GM23338 (cell line): Measurements from ENCODE around the gene KDM6A. TPM values are rescaled to one million over a fixed set of nuclear protein-coding genes. Genes with fewer than 3 reads are reported as not detected.

Source experiments
- ATAC-seq: fragments of 200-7000 bp; cut with Tn5 transposase; 3 replicates; pipeline ENCODE4 v1.9.1; 2020
- DNase-seq: peaks from one replicate; pipeline ENCODE4 v3.0.0-alpha.2; 2015; ENCODE audit warnings: low spot score
- H2AFZ ChIP-seq: fragments of 200-600 bp; sonication (generic); 2 replicates; pipeline ENCODE4 v1.8.0; 2016; ENCODE audit warnings: antibody characterized with exemption, mild to moderate bottlenecking, moderate library complexity
- H3F3A ChIP-seq: fragments of 200-600 bp; sonication (generic); replicated peaks from 2 replicates; pipeline ENCODE4 v1.8.0; 2017; ENCODE audit warnings: antibody characterized with exemption, mixed run types, low read depth
- H3K27ac ChIP-seq: fragments of 200-600 bp; sonication (generic); 2 replicates; pipeline ENCODE4 v1.6.1; 2016; ENCODE audit warnings: low read depth
- H3K27me3 ChIP-seq: fragments of 200-600 bp; sonication (generic); 2 replicates; pipeline ENCODE4 v1.8.0; 2016; ENCODE audit warnings: mild to moderate bottlenecking, mixed run types, moderate library complexity; ENCODE audit not compliant: insufficient read depth
- H3K36me3 ChIP-seq: fragments of 200-600 bp; sonication (generic); 2 replicates; pipeline ENCODE4 v1.8.0; 2016; ENCODE audit warnings: mild to moderate bottlenecking; ENCODE audit not compliant: insufficient read depth
- H3K4me1 ChIP-seq: fragments of 200-600 bp; sonication (generic); 2 replicates; pipeline ENCODE4 v1.8.0; 2016; ENCODE audit warnings: mild to moderate bottlenecking, moderate library complexity; ENCODE audit not compliant: insufficient read depth
- H3K4me2 ChIP-seq: fragments of 200-600 bp; sonication (generic); 2 replicates; pipeline ENCODE4 v1.7.1; 2017; ENCODE audit warnings: mixed run types
- H3K4me3 ChIP-seq: fragments of 200-600 bp; sonication (generic); 2 replicates; pipeline ENCODE4 v1.6.1; 2016; ENCODE audit warnings: mixed run types
- H3K79me2 ChIP-seq: fragments of 200-600 bp; sonication (generic); replicated peaks from 2 replicates; pipeline ENCODE4 v1.8.0; 2017; ENCODE audit warnings: mild to moderate bottlenecking; ENCODE audit not compliant: insufficient read depth
- H3K9me2 ChIP-seq: fragments of 200-600 bp; sonication (generic); 2 replicates; pipeline ENCODE4 v1.8.0; 2017; ENCODE audit not compliant: insufficient read depth
- H4K20me1 ChIP-seq: fragments of 200-600 bp; sonication (generic); replicated peaks from 2 replicates; pipeline ENCODE4 v1.8.0; 2017; ENCODE audit warnings: mild to moderate bottlenecking; ENCODE audit not compliant: insufficient read depth
- H3K27ac Mint-ChIP-seq: 2 replicates; pipeline ENCODE4 v1.8.0; 2020; ENCODE audit warnings: inconsistent platforms, mild to moderate bottlenecking, moderate library complexity, mixed read lengths
- H3K27me3 Mint-ChIP-seq: 3 replicates; pipeline ENCODE4 v1.8.0; 2022; ENCODE audit warnings: low read depth, mild to moderate bottlenecking, moderate library complexity, mixed read lengths, inconsistent platforms; ENCODE audit not compliant: insufficient read depth, poor library complexity
- H3K36me3 Mint-ChIP-seq: 3 replicates; pipeline ENCODE4 v1.8.0; 2021; ENCODE audit warnings: low read depth, mild to moderate bottlenecking, inconsistent platforms, moderate library complexity, mixed read lengths
- H3K4me1 Mint-ChIP-seq: 3 replicates; pipeline ENCODE4 v1.8.0; 2020; ENCODE audit warnings: mild to moderate bottlenecking, inconsistent platforms, mixed read lengths
- H3K4me3 Mint-ChIP-seq: 3 replicates; pipeline ENCODE4 v1.8.0; 2021; ENCODE audit warnings: moderate library complexity, mild to moderate bottlenecking, inconsistent platforms, mixed read lengths
- H3K9me3 Mint-ChIP-seq: 3 replicates; pipeline ENCODE4 v1.8.0; 2020; ENCODE audit warnings: moderate library complexity, mild to moderate bottlenecking, inconsistent platforms, mixed read lengths
- CREB1 ChIP-seq: fragments of 250-450 bp; sonication (Bioruptor Pico); IDR thresholded peaks from 2 replicates; pipeline ENCODE4 v1.5.0; 2020; ENCODE audit warnings: low read depth, mild to moderate bottlenecking, moderate library complexity
- ETS1 ChIP-seq: IDR thresholded peaks from 2 replicates; pipeline ENCODE4 v1.6.1; 2016; ENCODE audit warnings: antibody characterized with exemption
- EZH2 ChIP-seq: fragments of 200-600 bp; sonication (generic); IDR thresholded peaks from one replicate; pipeline ENCODE4 v1.8.0; 2017; ENCODE audit warnings: antibody characterized with exemption, mild to moderate bottlenecking, low read depth; ENCODE audit not compliant: unreplicated experiment
- EZH2phosphoT487 ChIP-seq: fragments of 200-600 bp; sonication (generic); IDR thresholded peaks from one replicate; pipeline ENCODE4 v1.8.1; 2018; ENCODE audit warnings: antibody characterized with exemption; ENCODE audit not compliant: unreplicated experiment
- JUNB ChIP-seq: IDR thresholded peaks from one replicate; pipeline ENCODE4 v1.6.1; 2016; ENCODE audit warnings: antibody characterized with exemption; ENCODE audit not compliant: unreplicated experiment
- NANOG ChIP-seq: IDR thresholded peaks from 2 replicates; pipeline ENCODE4 v1.6.1; 2016; ENCODE audit warnings: antibody characterized with exemption, borderline replicate concordance
- POLR2AphosphoS5 ChIP-seq: IDR thresholded peaks from 2 replicates; pipeline ENCODE4 v1.6.1; 2016; ENCODE audit warnings: antibody characterized with exemption, low read depth
- REST ChIP-seq: IDR thresholded peaks from one replicate; pipeline ENCODE4 v1.6.1; 2018; ENCODE audit warnings: antibody characterized with exemption; ENCODE audit not compliant: unreplicated experiment
- STAT1 ChIP-seq: IDR thresholded peaks from one replicate; pipeline ENCODE4 v1.6.1; 2016; ENCODE audit warnings: antibody characterized with exemption; ENCODE audit not compliant: unreplicated experiment
- ZNF114 ChIP-seq: fragments of 250-450 bp; sonication (Bioruptor Pico); IDR thresholded peaks from 2 replicates; pipeline ENCODE4 v1.5.0; 2020; ENCODE audit warnings: mild to moderate bottlenecking, moderate library complexity
- ZNF331 ChIP-seq: fragments of 250-450 bp; sonication (Bioruptor Pico); IDR thresholded peaks from 2 replicates; pipeline ENCODE4 v1.5.0; 2020; ENCODE audit warnings: low read depth, mild to moderate bottlenecking, moderate library complexity
- polyA plus RNA-seq: library from polyadenylated mRNA; unstranded; fragments of >200 nt; fragmentation: Nextera tagmentation; extraction: Ambion mirVana; gene quantifications from 2 replicates; pipeline ENCODE4 v1.2.1, GENCODE V29; 2016
- total RNA-seq: library from RNA; depleted of rRNA; stranded (reverse); fragments of >200 nt; shearing (Covaris generic); gene quantifications from 2 replicates; pipeline ENCODE4 v1.2.3, GENCODE V29; 2014
- TF ChIP-seq, protein P1 (sequence below): fragments of 250-450 bp; sonication (Bioruptor Pico); IDR thresholded peaks from 2 replicates; pipeline ENCODE4 v1.5.0; 2020; ENCODE audit warnings: mild to moderate bottlenecking, moderate library complexity

KDM6A gene
- total and polyA plus RNA-seq, 2 experiments from 2014 or later: 22.8 to 102 TPM

- Histone ChIP-seq H3K27ac (no peak overlapping the region), H3K4me1 (no peaks in the 10 kb centered on the region), H3F3A (no peaks in the 10 kb centered on the region), H4K20me1 (no peaks in the 10 kb centered on the region; the same call in none of the 2 replicates), H3K36me3 (no peaks in the 10 kb centered on the region), H3K4me2 (no peak overlapping the region), H3K4me3 (no peak overlapping the region), H3K9me2 (no peaks in the 10 kb centered on the region), H2AFZ (no peak overlapping the region), H3K79me2 (peaks cover 100% of the 10 kb centered on the region), H3K27me3 (no peaks in the 10 kb centered on the region)
- Mint-ChIP-seq H3K27me3 (peaks cover 1% of the 10 kb centered on the region), H3K4me1 (peaks cover 5% of the 10 kb centered on the region; the same call in 2 of the 3 replicates), H3K36me3 (0 out of 3 replicates have a peak, but pooled peaks cover 3% of the 10 kb centered on the region), H3K9me3 (no peaks in the 10 kb centered on the region), H3K27ac (no peak overlapping the region), H3K4me3 (no peak overlapping the region)
- ATAC-seq: no peak
- DNase-seq: no peak
- no peak for TF ChIP-seq EZH2
These were observed 45.7 kb downstream of the KDM6A start for GRCh38 chrX:44918722-44919121.

DNA sequence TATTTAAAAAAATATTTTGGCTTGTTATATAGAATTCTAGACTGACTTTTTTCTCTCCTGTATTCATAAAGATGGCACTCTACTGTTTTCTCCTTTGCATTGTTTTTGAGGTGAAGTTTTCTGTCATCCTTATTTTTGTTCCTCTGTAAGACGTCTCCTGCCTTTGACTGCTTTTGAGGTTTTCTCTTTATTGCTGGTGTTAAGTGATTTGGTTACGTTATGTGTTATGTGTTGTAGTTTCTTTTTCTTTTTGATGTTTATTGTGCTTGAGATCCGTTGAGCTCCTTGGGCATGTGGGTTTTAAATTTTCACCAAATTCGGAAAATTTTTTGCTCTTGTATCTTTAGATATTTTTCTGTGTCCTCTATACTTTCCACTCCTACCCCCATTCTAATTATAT lies 50.0 kb downstream of the KDM6A start:
- H3K9me3 Mint-ChIP-seq: no peaks in the 10 kb centered on the region
- TF ChIP-seq EZH2phosphoT487 (no peak), POLR2AphosphoS5 (no peak), ZNF331 (CRISPR knock-in tag) (no peak), REST (no peak), CREB1 (CRISPR knock-in tag) (no peak), STAT1 (no peak), JUNB (no peak), NANOG (no peak), ETS1 (no peak), ZNF114 (CRISPR knock-in tag) (no peak), EZH2 (no peak)
- TF ChIP-seq, protein P1, sequence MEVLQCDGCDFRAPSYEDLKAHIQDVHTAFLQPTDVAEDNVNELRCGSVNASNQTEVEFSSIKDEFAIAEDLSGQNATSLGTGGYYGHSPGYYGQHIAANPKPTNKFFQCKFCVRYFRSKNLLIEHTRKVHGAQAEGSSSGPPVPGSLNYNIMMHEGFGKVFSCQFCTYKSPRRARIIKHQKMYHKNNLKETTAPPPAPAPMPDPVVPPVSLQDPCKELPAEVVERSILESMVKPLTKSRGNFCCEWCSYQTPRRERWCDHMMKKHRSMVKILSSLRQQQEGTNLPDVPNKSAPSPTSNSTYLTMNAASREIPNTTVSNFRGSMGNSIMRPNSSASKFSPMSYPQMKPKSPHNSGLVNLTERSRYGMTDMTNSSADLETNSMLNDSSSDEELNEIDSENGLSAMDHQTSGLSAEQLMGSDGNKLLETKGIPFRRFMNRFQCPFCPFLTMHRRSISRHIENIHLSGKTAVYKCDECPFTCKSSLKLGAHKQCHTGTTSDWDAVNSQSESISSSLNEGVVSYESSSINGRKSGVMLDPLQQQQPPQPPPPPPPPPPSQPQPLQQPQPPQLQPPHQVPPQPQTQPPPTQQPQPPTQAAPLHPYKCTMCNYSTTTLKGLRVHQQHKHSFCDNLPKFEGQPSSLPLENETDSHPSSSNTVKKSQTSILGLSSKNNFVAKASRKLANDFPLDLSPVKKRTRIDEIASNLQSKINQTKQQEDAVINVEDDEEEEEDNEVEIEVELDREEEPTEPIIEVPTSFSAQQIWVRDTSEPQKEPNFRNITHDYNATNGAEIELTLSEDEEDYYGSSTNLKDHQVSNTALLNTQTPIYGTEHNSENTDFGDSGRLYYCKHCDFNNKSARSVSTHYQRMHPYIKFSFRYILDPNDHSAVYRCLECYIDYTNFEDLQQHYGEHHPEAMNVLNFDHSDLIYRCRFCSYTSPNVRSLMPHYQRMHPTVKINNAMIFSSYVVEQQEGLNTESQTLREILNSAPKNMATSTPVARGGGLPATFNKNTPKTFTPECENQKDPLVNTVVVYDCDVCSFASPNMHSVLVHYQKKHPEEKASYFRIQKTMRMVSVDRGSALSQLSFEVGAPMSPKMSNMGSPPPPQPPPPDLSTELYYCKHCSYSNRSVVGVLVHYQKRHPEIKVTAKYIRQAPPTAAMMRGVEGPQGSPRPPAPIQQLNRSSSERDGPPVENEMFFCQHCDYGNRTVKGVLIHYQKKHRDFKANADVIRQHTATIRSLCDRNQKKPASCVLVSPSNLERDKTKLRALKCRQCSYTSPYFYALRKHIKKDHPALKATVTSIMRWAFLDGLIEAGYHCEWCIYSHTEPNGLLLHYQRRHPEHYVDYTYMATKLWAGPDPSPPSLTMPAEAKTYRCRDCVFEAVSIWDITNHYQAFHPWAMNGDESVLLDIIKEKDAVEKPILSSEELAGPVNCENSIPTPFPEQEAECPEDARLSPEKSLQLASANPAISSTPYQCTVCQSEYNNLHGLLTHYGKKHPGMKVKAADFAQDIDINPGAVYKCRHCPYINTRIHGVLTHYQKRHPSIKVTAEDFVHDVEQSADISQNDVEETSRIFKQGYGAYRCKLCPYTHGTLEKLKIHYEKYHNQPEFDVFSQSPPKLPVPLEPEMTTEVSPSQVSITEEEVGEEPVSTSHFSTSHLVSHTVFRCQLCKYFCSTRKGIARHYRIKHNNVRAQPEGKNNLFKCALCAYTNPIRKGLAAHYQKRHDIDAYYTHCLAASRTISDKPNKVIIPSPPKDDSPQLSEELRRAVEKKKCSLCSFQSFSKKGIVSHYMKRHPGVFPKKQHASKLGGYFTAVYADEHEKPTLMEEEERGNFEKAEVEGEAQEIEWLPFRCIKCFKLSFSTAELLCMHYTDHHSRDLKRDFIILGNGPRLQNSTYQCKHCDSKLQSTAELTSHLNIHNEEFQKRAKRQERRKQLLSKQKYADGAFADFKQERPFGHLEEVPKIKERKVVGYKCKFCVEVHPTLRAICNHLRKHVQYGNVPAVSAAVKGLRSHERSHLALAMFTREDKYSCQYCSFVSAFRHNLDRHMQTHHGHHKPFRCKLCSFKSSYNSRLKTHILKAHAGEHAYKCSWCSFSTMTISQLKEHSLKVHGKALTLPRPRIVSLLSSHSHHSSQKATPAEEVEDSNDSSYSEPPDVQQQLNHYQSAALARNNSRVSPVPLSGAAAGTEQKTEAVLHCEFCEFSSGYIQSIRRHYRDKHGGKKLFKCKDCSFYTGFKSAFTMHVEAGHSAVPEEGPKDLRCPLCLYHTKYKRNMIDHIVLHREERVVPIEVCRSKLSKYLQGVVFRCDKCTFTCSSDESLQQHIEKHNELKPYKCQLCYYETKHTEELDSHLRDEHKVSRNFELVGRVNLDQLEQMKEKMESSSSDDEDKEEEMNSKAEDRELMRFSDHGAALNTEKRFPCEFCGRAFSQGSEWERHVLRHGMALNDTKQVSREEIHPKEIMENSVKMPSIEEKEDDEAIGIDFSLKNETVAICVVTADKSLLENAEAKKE (CRISPR knock-in tag): no peak

More for the DNA sequence above, 50.0 kb downstream of the KDM6A start:
- Histone ChIP-seq H3K4me1 (no peaks in the 10 kb centered on the region), H3K79me2 (peaks cover 100% of the 10 kb centered on the region), H3K4me3 (no peak overlapping the region), H3F3A (no peaks in the 10 kb centered on the region), H3K4me2 (no peak overlapping the region), H3K27ac (no peak overlapping the region), H4K20me1 (no peaks in the 10 kb centered on the region; the same call in 1 of the 2 replicates), H2AFZ (no peak overlapping the region), H3K9me2 (no peaks in the 10 kb centered on the region), H3K36me3 (no peaks in the 10 kb centered on the region), H3K27me3 (no peaks in the 10 kb centered on the region)
- Mint-ChIP-seq H3K27me3 (peaks cover 4% of the 10 kb centered on the region), H3K4me3 (no peak overlapping the region), H3K36me3 (no peaks in the 10 kb centered on the region), H3K4me1 (peaks cover 11% of the 10 kb centered on the region; the same call in 2 of the 3 replicates), H3K27ac (no peak overlapping the region)
- DNase-seq (no peak), ATAC-seq (no peak)
